AG04450 (cell line): ENCODE results near the gene CAMKK2. TPM values are rescaled to one million over a fixed set of nuclear protein-coding genes. Genes with fewer than 3 reads are reported as not detected.

Experiments used
- CTCF ChIA-PET: fragments of 300-600, 350-600 bp; formaldehyde crosslinking; extraction: SDS; loops from one replicate; lab custom pipeline; 2022; ENCODE audit warnings: antibody characterized with exemption, inconsistent platforms; lab: Charles Lee
- POLR2A ChIA-PET: fragments of 350-600 bp; formaldehyde crosslinking; extraction: SDS; loops from one replicate; lab custom pipeline; 2021; ENCODE audit warnings: antibody characterized with exemption, inconsistent platforms; lab: Yijun Ruan, JAX
- DNase-seq: peaks from one replicate; pipeline ENCODE4 v3.0.0-alpha.2; 2011; ENCODE audit warnings: low read depth, low spot score
- H3K27ac ChIP-seq: one replicate; pipeline ENCODE4 v1.5.1; 2012; ENCODE audit warnings: low read depth, low read length, control low read depth
- H3K27me3 ChIP-seq: one replicate; pipeline ENCODE4 v1.6.0; 2012; ENCODE audit warnings: low read length; ENCODE audit not compliant: control insufficient read depth, insufficient read depth
- H3K4me3 ChIP-seq: 2 replicates; pipeline ENCODE4 v1.5.1; 2011; ENCODE audit warnings: mild to moderate bottlenecking, low read depth, low read length, control low read depth
- H3K9me3 ChIP-seq: 2 replicates; pipeline ENCODE4 v1.5.1; 2012; ENCODE audit warnings: low read length; ENCODE audit not compliant: control insufficient read depth, insufficient read depth
- polyA plus RNA-seq: library from polyadenylated mRNA; depleted of rRNA; stranded (reverse); fragments of >200 nt; gene quantifications from 2 replicates; pipeline ENCODE4 v1.2.3, GENCODE V29; 2011
- TF ChIP-seq, protein P1 (sequence below): IDR thresholded peaks from 2 replicates; pipeline ENCODE4 v1.5.1; 2011; ENCODE audit warnings: low read depth, low read length, control low read depth, inconsistent platforms

Gene CAMKK2
- polyA plus RNA-seq, 1 experiment = 23.1 TPM

DNA sequence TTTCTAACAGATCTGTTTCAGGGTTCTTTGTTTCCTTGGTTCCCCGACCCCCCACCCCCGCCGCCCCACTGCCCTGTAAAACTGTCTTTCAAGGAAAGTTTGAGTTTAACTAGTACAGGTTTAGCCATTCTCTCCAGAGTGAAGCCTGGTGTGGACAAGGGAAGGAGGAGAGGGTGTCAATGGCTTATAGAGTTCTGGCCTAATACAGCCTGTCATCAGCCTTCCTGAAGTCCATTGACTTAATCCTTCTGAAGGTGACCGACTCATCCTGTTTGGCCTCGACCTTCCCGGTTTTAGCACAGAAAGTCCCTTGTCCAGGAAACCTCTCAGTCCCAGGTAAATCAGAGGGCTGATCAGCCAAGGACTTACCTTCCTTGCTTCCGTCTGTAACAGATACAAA lies 97.6 kb downstream of the CAMKK2 start:
- TF ChIP-seq, protein P1, sequence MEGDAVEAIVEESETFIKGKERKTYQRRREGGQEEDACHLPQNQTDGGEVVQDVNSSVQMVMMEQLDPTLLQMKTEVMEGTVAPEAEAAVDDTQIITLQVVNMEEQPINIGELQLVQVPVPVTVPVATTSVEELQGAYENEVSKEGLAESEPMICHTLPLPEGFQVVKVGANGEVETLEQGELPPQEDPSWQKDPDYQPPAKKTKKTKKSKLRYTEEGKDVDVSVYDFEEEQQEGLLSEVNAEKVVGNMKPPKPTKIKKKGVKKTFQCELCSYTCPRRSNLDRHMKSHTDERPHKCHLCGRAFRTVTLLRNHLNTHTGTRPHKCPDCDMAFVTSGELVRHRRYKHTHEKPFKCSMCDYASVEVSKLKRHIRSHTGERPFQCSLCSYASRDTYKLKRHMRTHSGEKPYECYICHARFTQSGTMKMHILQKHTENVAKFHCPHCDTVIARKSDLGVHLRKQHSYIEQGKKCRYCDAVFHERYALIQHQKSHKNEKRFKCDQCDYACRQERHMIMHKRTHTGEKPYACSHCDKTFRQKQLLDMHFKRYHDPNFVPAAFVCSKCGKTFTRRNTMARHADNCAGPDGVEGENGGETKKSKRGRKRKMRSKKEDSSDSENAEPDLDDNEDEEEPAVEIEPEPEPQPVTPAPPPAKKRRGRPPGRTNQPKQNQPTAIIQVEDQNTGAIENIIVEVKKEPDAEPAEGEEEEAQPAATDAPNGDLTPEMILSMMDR = no peak
- Histone ChIP-seq H3K27ac (no peak overlapping the region), H3K9me3 (no peaks in the 10 kb centered on the region), H3K27me3 (peaks cover 8% of the 10 kb centered on the region), H3K4me3 (no peak overlapping the region)
- ChIA-PET CTCF (no interaction called here), POLR2A (no interaction called here)
- DNase-seq = no peak

DNA sequence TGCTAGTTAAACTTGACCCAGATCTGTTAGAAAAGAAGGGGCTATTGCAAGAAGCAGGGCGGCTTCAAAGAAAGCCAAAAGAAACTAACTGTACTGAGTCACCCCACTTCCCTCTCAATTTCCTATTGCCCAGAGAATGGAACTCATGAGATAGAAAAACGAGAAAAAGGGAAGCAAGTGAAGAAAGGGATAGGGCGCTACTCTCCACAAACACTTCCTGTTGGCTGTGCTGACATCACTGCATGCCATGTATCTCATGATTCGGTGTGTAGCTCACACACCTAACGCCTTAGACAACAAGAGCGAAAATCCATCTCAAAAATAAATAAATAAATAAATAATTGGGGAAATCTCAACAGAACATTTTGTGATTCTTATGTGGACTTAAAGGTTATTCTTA lies 99.6 kb downstream of the CAMKK2 start:
- CTCF ChIA-PET = no interaction called here

DNA sequence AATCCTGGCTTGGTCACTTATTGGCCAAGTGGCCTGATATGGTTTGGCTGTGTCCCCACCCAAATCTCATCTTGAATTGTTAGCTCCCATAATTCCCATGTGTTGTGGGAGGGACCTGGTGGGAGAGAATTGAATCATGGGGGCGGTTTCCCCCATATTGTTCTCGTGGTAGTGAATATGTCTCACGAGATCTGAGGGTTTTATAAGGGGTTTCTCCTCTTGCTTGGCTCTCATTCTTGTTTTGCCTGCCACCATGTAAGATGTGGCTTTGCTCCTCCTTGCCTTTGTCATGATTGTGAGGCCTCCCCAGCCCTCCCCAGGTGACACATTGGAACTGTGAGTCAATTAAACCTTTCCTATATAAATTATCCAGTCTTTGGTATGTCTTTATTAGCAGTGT lies 105.4 kb downstream of the CAMKK2 start:
- DNase-seq = no peak
- ChIA-PET POLR2A (interaction anchor here (0.6 kb wide), 2 partner anchors 210 to 335 kb away, joined by 5 to 6 read pairs; no protein-coding TSS in a partner anchor), CTCF (no interaction called here)
- Histone ChIP-seq H3K9me3 (peaks cover 4% of the 10 kb centered on the region; the same call in 1 of the 2 replicates), H3K4me3 (no peak overlapping the region), H3K27me3 (no peaks in the 10 kb centered on the region), H3K27ac (peak overlapping the region; percentile 83)
- TF ChIP-seq, protein P1 = no peak

More for the DNA sequence above, 99.6 kb downstream of the CAMKK2 start:
- TF ChIP-seq, protein P1 = no peak
- Histone ChIP-seq H3K27me3 (peaks cover 4% of the 10 kb centered on the region), H3K4me3 (no peak overlapping the region), H3K27ac (no peak overlapping the region), H3K9me3 (no peaks in the 10 kb centered on the region)
- DNase-seq = no peak
- POLR2A ChIA-PET = no interaction called here

DNA sequence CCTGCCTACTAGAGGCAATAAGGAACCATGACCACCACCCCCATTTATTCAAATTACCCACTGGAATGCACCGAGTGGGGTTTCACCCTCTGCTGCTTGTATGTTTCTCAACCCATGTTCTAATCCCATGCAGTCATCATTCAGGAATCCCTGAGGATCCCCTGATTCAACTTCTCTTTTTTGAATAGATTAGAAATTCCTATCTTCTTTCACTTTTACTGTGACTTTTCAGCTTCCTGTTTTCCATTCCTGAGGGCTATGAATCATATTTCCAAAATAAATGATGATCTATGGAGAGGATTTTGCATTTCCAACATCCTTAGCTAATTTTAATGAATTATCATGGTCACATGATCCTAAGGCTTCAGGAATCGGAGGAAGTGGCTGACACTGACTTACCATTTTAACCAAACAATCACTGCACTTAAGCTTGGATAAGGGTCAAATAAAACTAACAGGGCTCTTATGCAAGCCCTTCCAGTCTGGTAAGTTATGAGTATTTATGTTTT lies 105.9 kb downstream of the CAMKK2 start:
- DNase-seq = peak; percentile 86
- H3K4me3 ChIP-seq = no peak overlapping the region
- CTCF ChIA-PET = no interaction called here
- TF ChIP-seq, protein P1 = no peak
- POLR2A ChIA-PET = no interaction called here
- peak overlapping the region; percentile 83 for H3K27ac ChIP-seq
- H3K9me3 ChIP-seq = peaks cover 4% of the 10 kb centered on the region; the same call in 1 of the 2 replicates
- H3K27me3 ChIP-seq = no peaks in the 10 kb centered on the region

DNA sequence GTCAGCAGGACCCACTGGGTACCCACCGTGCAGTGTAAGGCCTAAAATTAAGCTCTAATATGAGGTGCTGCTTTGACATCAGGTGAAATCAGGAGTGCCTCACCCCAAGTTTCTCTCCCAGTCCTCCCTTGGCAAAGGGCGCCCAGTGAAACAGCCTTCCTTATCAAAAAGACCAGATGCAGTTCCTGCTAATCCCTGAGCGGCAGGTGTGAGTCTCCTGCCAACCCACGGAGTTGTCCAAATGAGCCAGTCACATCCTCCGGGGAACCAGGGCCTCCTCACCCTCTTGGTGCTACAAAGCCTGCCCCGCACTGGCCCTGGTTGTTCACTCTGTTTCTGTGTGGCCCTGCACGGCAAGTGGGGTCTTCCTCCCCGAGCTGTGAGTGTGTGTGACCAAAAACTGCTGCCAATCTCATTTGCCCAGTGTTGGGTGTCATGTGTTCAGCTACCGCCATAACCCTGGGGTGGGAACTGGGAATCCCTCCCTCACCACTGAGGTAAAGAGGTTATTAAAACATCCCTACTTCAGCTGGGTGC lies 106.8 kb downstream of the CAMKK2 start:
- DNase-seq = no peak
- H3K4me3 ChIP-seq = no peak overlapping the region
- H3K27ac ChIP-seq = peak overlapping the region; percentile 73
- TF ChIP-seq, protein P1 = no peak
- H3K9me3 ChIP-seq = peaks cover 4% of the 10 kb centered on the region; the same call in 1 of the 2 replicates
- CTCF ChIA-PET = interaction anchor here (0.6 kb wide), 1 partner anchor 46 kb away, joined by 3 read pairs; no protein-coding TSS in a partner anchor
- no peaks in the 10 kb centered on the region for H3K27me3 ChIP-seq
- POLR2A ChIA-PET = no interaction called here
